WTC11 (cell line): ENCODE measurements around the gene MRLN.

Experiments
- CREM ChIP-seq: sonication (generic); formaldehyde crosslinking; IDR thresholded peaks from 2 replicates; pipeline ENCODE4 v1.8.1; 2022; ENCODE audit warnings: mild to moderate bottlenecking, missing genetic modification reagents, moderate library complexity
- GABPB1 ChIP-seq: sonication (generic); formaldehyde crosslinking; IDR thresholded peaks from 2 replicates; pipeline ENCODE4 v1.8.1; 2023; ENCODE audit warnings: mild to moderate bottlenecking, missing genetic modification reagents
- NFYB ChIP-seq: sonication (generic); formaldehyde crosslinking; conservative IDR thresholded peaks from 2 replicates; pipeline ENCODE4 v1.8.0; 2022; ENCODE audit warnings: low read depth, missing genetic modification reagents
- NR2C2 ChIP-seq: sonication (generic); formaldehyde crosslinking; IDR thresholded peaks from 2 replicates; pipeline ENCODE4 v1.8.0; 2022; ENCODE audit warnings: mild to moderate bottlenecking, missing genetic modification reagents
- OVOL2 ChIP-seq: fragments of 250-450 bp; sonication (Bioruptor Pico); IDR thresholded peaks from 2 replicates; pipeline ENCODE4 v1.9.0; 2021; ENCODE audit warnings: mild to moderate bottlenecking, borderline replicate concordance
- SMAD4 ChIP-seq: sonication (generic); formaldehyde crosslinking; IDR thresholded peaks from 2 replicates; pipeline ENCODE4 v1.8.0; 2022; ENCODE audit warnings: mild to moderate bottlenecking, missing genetic modification reagents
- ZNF121 ChIP-seq: sonication (generic); formaldehyde crosslinking; IDR thresholded peaks from 2 replicates; pipeline ENCODE4 v1.8.0; 2023; ENCODE audit warnings: missing genetic modification reagents
- TF ChIP-seq, protein P1 (sequence below): fragments of 200-600 bp; IDR thresholded peaks from 2 replicates; pipeline ENCODE4 v1.8.0; 2022; ENCODE audit warnings: antibody characterized with exemption
- TF ChIP-seq, protein P2 (sequence below): sonication (generic); formaldehyde crosslinking; IDR thresholded peaks from 2 replicates; pipeline ENCODE4 v1.8.0; 2023; ENCODE audit warnings: missing genetic modification reagents
- TF ChIP-seq, protein P3 (sequence below): sonication (generic); formaldehyde crosslinking; IDR thresholded peaks from 2 replicates; pipeline ENCODE4 v1.8.0; 2022; ENCODE audit warnings: mild to moderate bottlenecking, missing genetic modification reagents
- TF ChIP-seq, protein P4 (sequence below): sonication (generic); formaldehyde crosslinking; IDR thresholded peaks from 2 replicates; pipeline ENCODE4 v1.8.1; 2023; ENCODE audit warnings: mild to moderate bottlenecking, missing genetic modification reagents, moderate library complexity

DNA sequence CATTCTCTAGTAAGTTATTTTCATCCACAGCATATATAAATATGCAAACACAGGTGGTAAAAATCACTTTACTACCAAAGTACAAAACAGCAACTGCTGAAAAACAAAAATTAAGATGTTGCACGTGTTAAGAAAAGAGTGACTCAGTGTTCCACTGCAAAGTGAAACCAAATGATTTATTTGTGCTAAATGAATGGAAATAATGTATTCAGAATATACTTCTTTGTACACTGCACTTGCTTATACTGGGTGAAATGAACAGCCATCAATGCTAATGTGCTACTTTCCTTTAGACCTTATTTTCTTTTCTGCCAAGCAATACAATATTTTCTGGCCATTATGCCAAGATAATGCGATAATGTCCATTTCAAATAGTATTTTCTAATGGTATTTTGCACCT is 38.3 kb upstream of the MRLN start:
- TF ChIP-seq, protein P1, sequence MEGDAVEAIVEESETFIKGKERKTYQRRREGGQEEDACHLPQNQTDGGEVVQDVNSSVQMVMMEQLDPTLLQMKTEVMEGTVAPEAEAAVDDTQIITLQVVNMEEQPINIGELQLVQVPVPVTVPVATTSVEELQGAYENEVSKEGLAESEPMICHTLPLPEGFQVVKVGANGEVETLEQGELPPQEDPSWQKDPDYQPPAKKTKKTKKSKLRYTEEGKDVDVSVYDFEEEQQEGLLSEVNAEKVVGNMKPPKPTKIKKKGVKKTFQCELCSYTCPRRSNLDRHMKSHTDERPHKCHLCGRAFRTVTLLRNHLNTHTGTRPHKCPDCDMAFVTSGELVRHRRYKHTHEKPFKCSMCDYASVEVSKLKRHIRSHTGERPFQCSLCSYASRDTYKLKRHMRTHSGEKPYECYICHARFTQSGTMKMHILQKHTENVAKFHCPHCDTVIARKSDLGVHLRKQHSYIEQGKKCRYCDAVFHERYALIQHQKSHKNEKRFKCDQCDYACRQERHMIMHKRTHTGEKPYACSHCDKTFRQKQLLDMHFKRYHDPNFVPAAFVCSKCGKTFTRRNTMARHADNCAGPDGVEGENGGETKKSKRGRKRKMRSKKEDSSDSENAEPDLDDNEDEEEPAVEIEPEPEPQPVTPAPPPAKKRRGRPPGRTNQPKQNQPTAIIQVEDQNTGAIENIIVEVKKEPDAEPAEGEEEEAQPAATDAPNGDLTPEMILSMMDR, result no peak
- no peak for TF ChIP-seq ZNF121
- no peak for TF ChIP-seq SMAD4 (CRISPR knock-in tag)
- TF ChIP-seq, protein P2, sequence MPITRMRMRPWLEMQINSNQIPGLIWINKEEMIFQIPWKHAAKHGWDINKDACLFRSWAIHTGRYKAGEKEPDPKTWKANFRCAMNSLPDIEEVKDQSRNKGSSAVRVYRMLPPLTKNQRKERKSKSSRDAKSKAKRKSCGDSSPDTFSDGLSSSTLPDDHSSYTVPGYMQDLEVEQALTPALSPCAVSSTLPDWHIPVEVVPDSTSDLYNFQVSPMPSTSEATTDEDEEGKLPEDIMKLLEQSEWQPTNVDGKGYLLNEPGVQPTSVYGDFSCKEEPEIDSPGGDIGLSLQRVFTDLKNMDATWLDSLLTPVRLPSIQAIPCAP (CRISPR knock-in tag), result no peak
- TF ChIP-seq OVOL2 (CRISPR knock-in tag), result no peak
- TF ChIP-seq, protein P3, sequence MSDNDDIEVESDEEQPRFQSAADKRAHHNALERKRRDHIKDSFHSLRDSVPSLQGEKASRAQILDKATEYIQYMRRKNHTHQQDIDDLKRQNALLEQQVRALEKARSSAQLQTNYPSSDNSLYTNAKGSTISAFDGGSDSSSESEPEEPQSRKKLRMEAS (CRISPR knock-in tag), result no peak
- no peak for TF ChIP-seq CREM (CRISPR knock-in tag)
- TF ChIP-seq NR2C2 (CRISPR knock-in tag), result no peak
- TF ChIP-seq, protein P4, sequence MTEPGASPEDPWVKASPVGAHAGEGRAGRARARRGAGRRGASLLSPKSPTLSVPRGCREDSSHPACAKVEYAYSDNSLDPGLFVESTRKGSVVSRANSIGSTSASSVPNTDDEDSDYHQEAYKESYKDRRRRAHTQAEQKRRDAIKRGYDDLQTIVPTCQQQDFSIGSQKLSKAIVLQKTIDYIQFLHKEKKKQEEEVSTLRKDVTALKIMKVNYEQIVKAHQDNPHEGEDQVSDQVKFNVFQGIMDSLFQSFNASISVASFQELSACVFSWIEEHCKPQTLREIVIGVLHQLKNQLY (CRISPR knock-in tag), result no peak
- TF ChIP-seq NFYB (CRISPR knock-in tag), result no peak
- TF ChIP-seq GABPB1 (CRISPR knock-in tag), result no peak
